K562 (cell line): ENCODE measurements around the gene JAKMIP2. TPM values are rescaled to one million over a fixed set of nuclear protein-coding genes. Genes with fewer than 3 reads are reported as not detected.

Source experiments
- ATAC-seq: fragments of 200-7000 bp; cut with Tn5 transposase; 3 replicates; pipeline ENCODE4 v1.9.1; 2020; ENCODE audit warnings: moderate library complexity
- BruUV-seq: library from RNA; stranded (reverse); fragments of 400-500 nt; replicated peaks from 2 replicates; lab custom pipeline; 2021; lab: Mats Ljungman, UMichigan
- CTCF ChIA-PET: fragments of 300-600 bp; formaldehyde crosslinking; extraction: SDS; loops from one replicate; lab custom pipeline; 2021; ENCODE audit warnings: low intra/inter-chr PET ratio; lab: Yijun Ruan, JAX
- POLR2A ChIA-PET: fragments of 300-600, 350-650 bp; sonication (Branson Sonifier 250); formaldehyde crosslinking; extraction: SDS; loops from one replicate; lab custom pipeline; 2021; ENCODE audit warnings: antibody characterized with exemption, inconsistent platforms; lab: Yijun Ruan, JAX
- DNase-seq, 4 experiments: peaks; one replicate each; pipeline versions ENCODE4 v3.0.0 to v3.0.0-alpha.2; 2011 to 2018; ENCODE audit warnings: low spot score in 3 of 4, mixed read lengths in 3 of 4; ENCODE audit errors: extremely low read depth in 1 of 4
- FAIRE-seq: peaks from 2 replicates; lab custom pipeline; 2011; peaks lifted over from hg19 to GRCh38; lab: Jason Lieb, UNC
- H2AFZ ChIP-seq: 2 replicates; pipeline ENCODE4 v1.6.0; 2011; ENCODE audit warnings: low read depth, low read length, control low read depth, inconsistent platforms
- H3K27ac ChIP-seq: fragments of 200-600 bp; 3 replicates; pipeline ENCODE4 v1.8.0; 2011; ENCODE audit warnings: low read depth, mild to moderate bottlenecking, control low read depth, inconsistent platforms, low read length, moderate library complexity, mixed read lengths; ENCODE audit errors: extremely low read depth
- H3K27me3 ChIP-seq, 2 experiments: fragments of 300-600 bp in 1 of 2; 2 replicates in 1 of 2; 3 replicates in 1 of 2; pipeline versions ENCODE4 v1.6.0 to v1.8.0; 2011; ENCODE audit warnings: inconsistent platforms in 2 of 2, low read length in 2 of 2, mild to moderate bottlenecking in 1 of 2, mixed read lengths in 1 of 2, moderate library complexity in 1 of 2; ENCODE audit not compliant: control insufficient read depth in 2 of 2, insufficient read depth in 2 of 2
- H3K36me3 ChIP-seq: fragments of 300-600 bp; 3 replicates; pipeline ENCODE4 v1.8.0; 2011; ENCODE audit warnings: mild to moderate bottlenecking, low read length, inconsistent platforms; ENCODE audit not compliant: control insufficient read depth, insufficient read depth
- H3K4me1 ChIP-seq, 2 experiments: fragments of 200-600 bp in 1 of 2; replicated peaks in 1 of 2; 2 replicates in 1 of 2; 3 replicates in 1 of 2; pipeline versions ENCODE4 v1.5.1 to v1.8.0; 2011; ENCODE audit warnings: inconsistent platforms in 2 of 2, low read length in 2 of 2, mild to moderate bottlenecking in 1 of 2, mixed read lengths in 1 of 2, moderate library complexity in 1 of 2; ENCODE audit not compliant: control insufficient read depth in 2 of 2, insufficient read depth in 2 of 2
- H3K4me2 ChIP-seq: 2 replicates; pipeline ENCODE4 v1.6.1; 2011; ENCODE audit warnings: low read length, control low read depth, inconsistent platforms, mixed read lengths; ENCODE audit not compliant: insufficient read depth
- H3K4me3 ChIP-seq: fragments of 200-600 bp; sonication (generic), shearing (Covaris generic); 2 replicates; pipeline ENCODE4 v1.5.1; 2016; ENCODE audit warnings: control low read depth, inconsistent platforms
- H3K79me2 ChIP-seq: fragments of 200-600 bp; 3 replicates; pipeline ENCODE4 v1.8.0; 2011; ENCODE audit warnings: low read length, inconsistent platforms; ENCODE audit not compliant: control insufficient read depth, insufficient read depth
- H3K9ac ChIP-seq, 2 experiments: 2 replicates each; pipeline versions ENCODE4 v1.6.0 to v1.6.1; 2011; ENCODE audit warnings: low read depth in 2 of 2, low read length in 2 of 2, control low read depth in 1 of 2, inconsistent platforms in 1 of 2, mild to moderate bottlenecking in 1 of 2, mixed read lengths in 1 of 2; ENCODE audit not compliant: insufficient read depth in 1 of 2
- H3K9me1 ChIP-seq: one replicate; pipeline ENCODE4 v1.6.0; 2011; ENCODE audit warnings: inconsistent platforms, mild to moderate bottlenecking, low read length, moderate library complexity; ENCODE audit not compliant: control insufficient read depth, insufficient read depth
- H3K9me3 ChIP-seq: replicated peaks from 2 replicates; pipeline ENCODE4 v1.5.1; 2011; ENCODE audit warnings: low read depth, low read length, inconsistent platforms; ENCODE audit not compliant: control insufficient read depth, insufficient read depth
- H4K20me1 ChIP-seq: replicated peaks from 2 replicates; pipeline ENCODE4 v1.6.1; 2011; ENCODE audit warnings: low read length, inconsistent platforms, mixed read lengths; ENCODE audit not compliant: control insufficient read depth, insufficient read depth
- CHCHD3 ChIP-seq: fragments of 250-450 bp; sonication (Bioruptor Pico); IDR thresholded peaks from 2 replicates; pipeline ENCODE4 v2.1.2; 2022; ENCODE audit warnings: mild to moderate bottlenecking
- ESRRA ChIP-seq: fragments of 450-650 bp; IDR thresholded peaks from 2 replicates; pipeline ENCODE4 v1.6.1; 2014; ENCODE audit warnings: low read depth, mild to moderate bottlenecking, moderate library complexity, borderline replicate concordance
- HINFP ChIP-seq: fragments of 450-650 bp; conservative IDR thresholded peaks from 2 replicates; pipeline ENCODE4 v1.6.1; 2016; ENCODE audit warnings: missing genetic modification characterization, low read depth, mild to moderate bottlenecking, control low read depth, missing compliant biosample characterization
- HMGN3 ChIP-seq: IDR thresholded peaks from 2 replicates; pipeline ENCODE4 v1.6.1; 2011; ENCODE audit warnings: borderline replicate concordance, low read depth, mild to moderate bottlenecking, mixed read lengths, low read length; ENCODE audit not compliant: insufficient read length; ENCODE audit errors: extremely low read depth
- MITF ChIP-seq: IDR thresholded peaks from 2 replicates; pipeline ENCODE4 v1.6.1; 2014; ENCODE audit warnings: antibody characterized with exemption
- SIN3B ChIP-seq: fragments of 450-650 bp; IDR thresholded peaks from 2 replicates; pipeline ENCODE4 v1.6.1; 2017; ENCODE audit warnings: low read depth, mild to moderate bottlenecking, moderate library complexity
- SOX6 ChIP-seq: fragments of 450-650 bp; IDR thresholded peaks from 2 replicates; pipeline ENCODE4 v1.6.1; 2014; ENCODE audit warnings: mild to moderate bottlenecking
- ZFP30 ChIP-seq: fragments of 250-450 bp; sonication (Bioruptor Pico); IDR thresholded peaks from 2 replicates; pipeline ENCODE4 v1.8.0; 2022; ENCODE audit warnings: moderate library complexity, mild to moderate bottlenecking, inconsistent platforms, borderline replicate concordance
- ZMIZ1 ChIP-seq, 2 experiments: fragments of 150-350 bp in 1 of 2; IDR thresholded peaks; 2 replicates each; pipeline ENCODE4 v1.6.1; 2012 to 2016; ENCODE audit warnings: low read depth in 2 of 2, low read length in 2 of 2, mild to moderate bottlenecking in 1 of 2, moderate library complexity in 1 of 2
- ZNF408 ChIP-seq: fragments of 250-450 bp; sonication (Bioruptor Pico); IDR thresholded peaks from 2 replicates; pipeline ENCODE4 v1.4.0; 2020; ENCODE audit warnings: low read depth, mild to moderate bottlenecking, moderate library complexity
- ZNF639 ChIP-seq, 2 experiments: fragments of 200-800 bp in 1 of 2; sonication (Bioruptor generic) in 1 of 2; sonication (generic) in 1 of 2; formaldehyde crosslinking in 1 of 2; IDR thresholded peaks in 1 of 2; conservative IDR thresholded peaks in 1 of 2; 2 replicates each; pipeline versions ENCODE4 v1.5.0 to v1.6.1; 2016 to 2020; ENCODE audit warnings: missing compliant biosample characterization in 1 of 2, missing genetic modification characterization in 1 of 2, missing genetic modification reagents in 1 of 2
- ZNF695 ChIP-seq: fragments of 450-650 bp; formaldehyde crosslinking; IDR thresholded peaks from 2 replicates; pipeline ENCODE4 v1.4.0; 2020; ENCODE audit warnings: mild to moderate bottlenecking, moderate library complexity
- ZNF717 ChIP-seq: fragments of 250-450 bp; sonication (Bioruptor Pico); IDR thresholded peaks from 2 replicates; pipeline ENCODE4 v1.5.0; 2021
- ZSCAN32 ChIP-seq: fragments of 450-650 bp; formaldehyde crosslinking; IDR thresholded peaks from 2 replicates; pipeline ENCODE4 v1.4.0; 2020; ENCODE audit warnings: mild to moderate bottlenecking, moderate library complexity
- WGBS: fragments of 100-300 bp; shearing (Covaris generic); methylation state at CpG from one replicate; pipeline ENCODE4 v1.1.6; 2016; ENCODE audit warnings: low coverage, mixed read lengths; ENCODE audit not compliant: insufficient coverage; ENCODE audit errors: missing lambda C conversion rate; 5-methylcytosine and 5-hydroxymethylcytosine counted together
- in situ Hi-C: fragments of 300-500 bp; cut with MboI; formaldehyde crosslinking; loops from 4 replicates; pipeline ENCODE4 v1.15.0; 2018; ENCODE audit warnings: inconsistent platforms, mixed read lengths
- intact Hi-C: fragments of 100-400 bp; cut with micrococcal nuclease; formaldehyde crosslinking; loops from 2 replicates; pipeline ENCODE4 v1.14.2; 2022
- polyA plus RNA-seq, 8 experiments: library from polyadenylated mRNA; depleted of rRNA in 4 of 8; stranded (reverse) in 5 of 8; unstranded in 3 of 8; fragments of >200 nt; fragmentation: Nextera tagmentation in 2 of 8; fragmentation: Illumina TruSeq in 1 of 8; extraction: Ambion mirVana in 2 of 8; extraction: Trizol in 1 of 8; gene quantifications; 2 replicates each; pipeline versions ENCODE4 v1.2.1 to v1.2.3, GENCODE V29; 2011 to 2014; ENCODE audit warnings: inconsistent platforms in 1 of 8, missing spikeins in 1 of 8
- total RNA-seq, 7 experiments: library from RNA; depleted of rRNA in 6 of 7; stranded (reverse); fragments of >200 nt in 6 of 7; fragmentation: Illumina TruSeq in 2 of 7; extraction: Trizol in 2 of 7; gene quantifications; 2 replicates each; pipeline versions ENCODE4 v1.2.1 to v1.2.3, GENCODE V29; 2011 to 2021; ENCODE audit warnings: low replicate concordance in 1 of 7

Gene JAKMIP2
- total and polyA plus RNA-seq, 9 of the 15 experiments (the other 6 are each of a cell fraction or from before 2014, with no cell fraction given) = not detected

- ChIA-PET POLR2A (no interaction called here), CTCF (no interaction called here)
- no TSS peak for BruUV-seq
- 0% methylated on average over 1 of the region's 1 CpG for WGBS
- H4K20me1 ChIP-seq = no peaks in the 10 kb centered on the region
- no peak overlapping the region for H3K27ac ChIP-seq
- H2AFZ ChIP-seq = no peak overlapping the region
- H3K4me1 ChIP-seq = no peaks in the 10 kb centered on the region
- in situ Hi-C loops (no loop called here), intact Hi-C loops (no loop called here)
- H3K9me3 ChIP-seq = 0 out of 2 replicates have a peak, but pooled peaks cover 1% of the 10 kb centered on the region
- no peak for DNase-seq
- H3K9me1 ChIP-seq = no peaks in the 10 kb centered on the region
- H3K79me2 ChIP-seq = no peaks in the 10 kb centered on the region
- H3K27me3 ChIP-seq = no peaks in the 10 kb centered on the region
- no peak overlapping the region for H3K4me3 ChIP-seq
- no peak for FAIRE-seq
- ATAC-seq = no peak
- no peaks in the 10 kb centered on the region for H3K36me3 ChIP-seq
- no peak overlapping the region for H3K9ac ChIP-seq
- no peak for TF ChIP-seq MITF
- TF ChIP-seq ZNF639 (CRISPR knock-in tag; conservative IDR thresholded peaks at IDR 0.05 in 1 of 2, IDR thresholded peaks at IDR 0.05 in 1 of 2) = no peak
- no peak for TF ChIP-seq ZNF695 (CRISPR knock-in tag)
- no peak for TF ChIP-seq ZFP30 (CRISPR knock-in tag)
- no peak for TF ChIP-seq ESRRA
- no peak for TF ChIP-seq HMGN3
- TF ChIP-seq SIN3B = no peak
- no peak for TF ChIP-seq SOX6
- no peak for TF ChIP-seq CHCHD3 (CRISPR knock-in tag)
- TF ChIP-seq ZSCAN32 (CRISPR knock-in tag) = no peak
- TF ChIP-seq HINFP (tag) = no peak
- no peak for TF ChIP-seq ZNF408 (CRISPR knock-in tag)
- no peak for TF ChIP-seq ZNF717 (CRISPR knock-in tag)
- TF ChIP-seq ZMIZ1 (IDR thresholded peaks at IDR 0.05; ENCODE audit: low read depth in 2 of 2, low read length in 2 of 2) = no peak
- no peak overlapping the region for H3K4me2 ChIP-seq
These were observed 18.9 kb upstream of the JAKMIP2 start for GRCh38 chr5:147801461-147801860.
